ENCODE measurements around the gene WNT9B. TPM values are rescaled to one million over a fixed set of nuclear protein-coding genes. Genes with fewer than 3 reads are reported as not detected.

WNT9B gene
- total and polyA plus RNA-seq, 2 of the 13 experiments (the other 11 are each of a cell fraction or from before 2014, with no cell fraction given), result not detected

GRCh38 chr17:46922804-46923635 lies 71.6 kb downstream of the WNT9B start, which contains the start of gene GOSR2 (continued):
- peak; percentile 91 for TF ChIP-seq ZNF18 (CRISPR knock-in tag; IDR thresholded peaks at IDR 0.05; ENCODE audit: insufficient replicate concordance)
- peak; percentile 94 for TF ChIP-seq RFXANK (CRISPR knock-in tag; IDR thresholded peaks at IDR 0.05)
- TF ChIP-seq ZFP36L2 (CRISPR knock-in tag; IDR thresholded peaks at IDR 0.05), result no peak
- peak; percentile 89 for TF ChIP-seq POGZ (CRISPR knock-in tag; IDR thresholded peaks at IDR 0.05)
- peak; percentile 100 for TF ChIP-seq GABPB1 (CRISPR knock-in tag; IDR thresholded peaks at IDR 0.05)
- TF ChIP-seq SOX6 (IDR thresholded peaks at IDR 0.05), result no peak
- peak; percentile 70 for TF ChIP-seq SOX6 (CRISPR knock-in tag; IDR thresholded peaks at IDR 0.05)
- peak; percentile 75 for TF ChIP-seq ZNF639 (CRISPR knock-in tag; conservative IDR thresholded peaks at IDR 0.05)
- TF ChIP-seq, protein P1, sequence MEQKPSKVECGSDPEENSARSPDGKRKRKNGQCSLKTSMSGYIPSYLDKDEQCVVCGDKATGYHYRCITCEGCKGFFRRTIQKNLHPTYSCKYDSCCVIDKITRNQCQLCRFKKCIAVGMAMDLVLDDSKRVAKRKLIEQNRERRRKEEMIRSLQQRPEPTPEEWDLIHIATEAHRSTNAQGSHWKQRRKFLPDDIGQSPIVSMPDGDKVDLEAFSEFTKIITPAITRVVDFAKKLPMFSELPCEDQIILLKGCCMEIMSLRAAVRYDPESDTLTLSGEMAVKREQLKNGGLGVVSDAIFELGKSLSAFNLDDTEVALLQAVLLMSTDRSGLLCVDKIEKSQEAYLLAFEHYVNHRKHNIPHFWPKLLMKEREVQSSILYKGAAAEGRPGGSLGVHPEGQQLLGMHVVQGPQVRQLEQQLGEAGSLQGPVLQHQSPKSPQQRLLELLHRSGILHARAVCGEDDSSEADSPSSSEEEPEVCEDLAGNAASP (CRISPR knock-in tag; IDR thresholded peaks at IDR 0.05; ENCODE audit: borderline replicate concordance), result peak; percentile 61
- no peak for TF ChIP-seq CAMTA2 (CRISPR knock-in tag; IDR thresholded peaks at IDR 0.05; ENCODE audit: borderline replicate concordance)
- no peak for TF ChIP-seq ZNF282 (IDR thresholded peaks at IDR 0.05; ENCODE audit: partially characterized antibody)
- TF ChIP-seq, protein P2, sequence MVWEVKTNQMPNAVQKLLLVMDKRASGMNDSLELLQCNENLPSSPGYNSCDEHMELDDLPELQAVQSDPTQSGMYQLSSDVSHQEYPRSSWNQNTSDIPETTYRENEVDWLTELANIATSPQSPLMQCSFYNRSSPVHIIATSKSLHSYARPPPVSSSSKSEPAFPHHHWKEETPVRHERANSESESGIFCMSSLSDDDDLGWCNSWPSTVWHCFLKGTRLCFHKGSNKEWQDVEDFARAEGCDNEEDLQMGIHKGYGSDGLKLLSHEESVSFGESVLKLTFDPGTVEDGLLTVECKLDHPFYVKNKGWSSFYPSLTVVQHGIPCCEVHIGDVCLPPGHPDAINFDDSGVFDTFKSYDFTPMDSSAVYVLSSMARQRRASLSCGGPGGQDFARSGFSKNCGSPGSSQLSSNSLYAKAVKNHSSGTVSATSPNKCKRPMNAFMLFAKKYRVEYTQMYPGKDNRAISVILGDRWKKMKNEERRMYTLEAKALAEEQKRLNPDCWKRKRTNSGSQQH (CRISPR knock-in tag; IDR thresholded peaks at IDR 0.05; ENCODE audit: low read depth), result peak; percentile 47; the same call in 1 of the 2 replicates
- peak; percentile 73; the same call in 1 of the 2 replicates for TF ChIP-seq NFKBIZ (CRISPR knock-in tag; IDR thresholded peaks at IDR 0.05)
- TF ChIP-seq HDAC2 (CRISPR knock-in tag; IDR thresholded peaks at IDR 0.05), result peak; percentile 87
- TF ChIP-seq E2F5 (CRISPR knock-in tag; conservative IDR thresholded peaks at IDR 0.05), result 0 out of 2 replicates have a peak, but pooled peaks have one; percentile 68
- 0 out of 2 replicates have a peak, but pooled peaks have one; percentile 54 for TF ChIP-seq ATAD3A (CRISPR knock-in tag; IDR thresholded peaks at IDR 0.05)
- TF ChIP-seq ZNF850 (CRISPR knock-in tag; conservative IDR thresholded peaks at IDR 0.05), result no peak
- TF ChIP-seq GABPA (IDR thresholded peaks at IDR 0.05; ENCODE audit: low read depth, low read length), result peak; percentile 99
- TF ChIP-seq GABPA (CRISPR knock-in tag; IDR thresholded peaks at IDR 0.05; ENCODE audit: low read depth), result peak; percentile 100
- TF ChIP-seq NFE2L2 (IDR thresholded peaks at IDR 0.05; ENCODE audit: low read length), result no peak
- no peak for TF ChIP-seq MBNL3 (CRISPR knock-in tag; conservative IDR thresholded peaks at IDR 0.05)
- TF ChIP-seq TP53 (CRISPR knock-in tag; conservative IDR thresholded peaks at IDR 0.05), result peak; percentile 48; the same call in 1 of the 2 replicates
- TF ChIP-seq ZNF460 (CRISPR knock-in tag; IDR thresholded peaks at IDR 0.05; ENCODE audit: borderline replicate concordance), result no peak
- peak; percentile 96 for TF ChIP-seq NFKB2 (CRISPR knock-in tag; IDR thresholded peaks at IDR 0.05; ENCODE audit: borderline replicate concordance)
- peak; percentile 67; the same call in 1 of the 2 replicates for TF ChIP-seq SALL2 (CRISPR knock-in tag; IDR thresholded peaks at IDR 0.05)
